ENCODE measurements around the gene CEP41.

The CEP41 gene, protein sequence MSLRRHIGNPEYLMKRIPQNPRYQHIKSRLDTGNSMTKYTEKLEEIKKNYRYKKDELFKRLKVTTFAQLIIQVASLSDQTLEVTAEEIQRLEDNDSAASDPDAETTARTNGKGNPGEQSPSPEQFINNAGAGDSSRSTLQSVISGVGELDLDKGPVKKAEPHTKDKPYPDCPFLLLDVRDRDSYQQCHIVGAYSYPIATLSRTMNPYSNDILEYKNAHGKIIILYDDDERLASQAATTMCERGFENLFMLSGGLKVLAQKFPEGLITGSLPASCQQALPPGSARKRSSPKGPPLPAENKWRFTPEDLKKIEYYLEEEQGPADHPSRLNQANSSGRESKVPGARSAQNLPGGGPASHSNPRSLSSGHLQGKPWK

DNA sequence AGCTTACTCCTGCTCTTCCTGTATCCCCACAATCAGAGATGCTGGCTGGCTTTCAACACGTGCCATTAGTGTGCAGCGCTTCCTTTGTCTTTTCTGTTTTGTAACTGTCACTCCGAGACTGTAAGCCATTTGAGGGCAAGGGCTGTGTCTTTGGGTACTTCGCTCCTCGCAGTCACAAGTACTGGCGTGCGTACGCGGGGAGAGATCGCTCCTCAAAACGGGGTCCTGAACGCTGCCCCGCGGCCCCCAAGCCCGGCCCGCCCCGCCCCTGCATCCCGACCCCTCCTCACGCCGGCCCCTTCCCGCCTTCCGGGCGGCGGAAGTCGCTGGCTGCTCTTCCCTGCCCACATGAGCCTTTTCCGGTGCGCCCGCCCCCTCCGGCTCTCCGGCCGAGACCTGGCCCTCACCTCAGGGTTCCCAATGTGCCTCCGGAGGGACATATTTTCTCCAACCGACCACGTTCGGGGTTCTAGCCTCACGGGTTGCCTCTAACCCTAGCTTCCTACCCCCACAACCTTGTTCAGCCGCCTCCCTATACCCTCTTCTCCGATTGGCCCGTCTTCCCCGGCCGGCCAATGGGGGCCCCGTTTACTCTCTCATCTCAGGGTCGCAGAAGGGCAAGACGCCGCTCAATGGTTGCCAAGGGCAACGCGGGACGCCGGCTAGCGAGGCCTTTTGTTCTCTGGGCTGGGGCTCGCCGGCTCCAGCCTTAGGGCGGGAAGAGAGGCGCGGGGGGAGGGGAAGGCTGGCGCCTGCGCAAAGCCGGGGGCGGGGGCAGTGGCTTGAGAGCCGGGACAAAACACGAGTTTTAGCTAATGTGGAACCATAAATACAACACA, at the start of gene CEP41:
CEP41 (minus strand) TSS at position 490 of the 839 bp plus-strand sequence; CDS start at position 440, 50 bp downstream.
- DNase-seq, result peak; percentile 96 to 97

DNA sequence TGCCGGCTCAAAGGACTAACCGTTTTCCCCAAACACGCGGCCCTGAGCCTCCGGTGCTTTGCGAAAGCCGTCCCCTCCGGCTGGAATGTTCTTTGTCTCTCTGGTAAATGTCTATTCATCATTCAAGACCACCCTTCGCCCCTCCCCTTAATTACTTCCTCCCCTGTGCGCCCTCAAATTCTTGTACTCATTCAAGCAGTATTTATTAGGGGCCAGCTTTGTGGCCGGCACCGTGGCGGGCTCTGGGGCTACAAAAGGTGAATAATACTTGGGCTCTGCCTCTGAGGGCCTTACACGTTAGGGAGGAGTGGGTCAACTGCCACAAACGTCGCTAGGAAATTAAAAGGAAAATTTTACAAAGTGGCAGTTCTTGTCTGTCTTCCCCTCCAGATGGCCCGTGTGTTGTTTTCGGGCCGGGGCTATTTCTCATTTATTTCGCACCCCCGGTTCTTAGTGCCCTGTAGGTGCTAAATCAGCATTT, 49.5 kb upstream of the CEP41 start:
- DNase-seq, result no peak

DNA sequence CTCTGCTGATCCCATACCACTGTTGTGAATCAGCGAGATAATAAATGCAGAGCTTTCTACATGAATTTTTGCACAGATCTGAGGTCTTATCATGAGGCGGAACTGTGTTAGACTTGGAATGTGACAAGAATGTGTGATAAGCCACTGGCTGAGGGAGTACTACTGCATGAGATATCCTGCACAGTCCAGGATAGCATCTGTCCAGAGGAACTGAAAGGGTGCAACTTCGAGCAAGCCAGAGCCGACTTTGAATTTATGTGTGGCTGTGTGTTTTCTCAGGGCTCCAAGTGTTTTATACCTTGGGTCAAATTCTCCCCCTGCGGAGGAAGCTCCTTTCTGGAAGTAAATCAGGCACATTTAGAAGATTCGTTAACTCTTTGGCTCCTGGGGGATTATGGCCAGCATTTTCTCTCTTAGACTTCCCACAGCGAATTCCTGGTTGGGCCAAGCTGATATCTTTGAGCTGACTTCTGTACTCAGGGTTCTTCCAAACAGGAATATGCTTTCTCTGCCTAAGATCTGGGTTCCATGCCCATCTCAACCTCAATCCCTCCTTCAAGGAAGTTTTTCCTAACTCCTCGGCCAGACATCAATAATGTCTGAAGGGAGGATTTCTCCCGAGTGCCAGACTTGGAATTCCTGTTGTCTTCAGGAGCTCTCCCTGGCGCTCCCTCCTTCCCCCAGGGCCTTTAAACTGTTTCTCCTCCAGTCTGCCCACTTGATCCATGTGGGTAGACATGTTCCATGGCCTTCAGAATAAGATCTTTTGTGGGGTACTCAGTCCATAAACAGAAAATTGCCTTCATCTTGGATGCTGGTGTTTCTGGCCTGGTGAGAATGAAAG, 48.5 kb upstream of the CEP41 start:
- DNase-seq, result no peak

DNA sequence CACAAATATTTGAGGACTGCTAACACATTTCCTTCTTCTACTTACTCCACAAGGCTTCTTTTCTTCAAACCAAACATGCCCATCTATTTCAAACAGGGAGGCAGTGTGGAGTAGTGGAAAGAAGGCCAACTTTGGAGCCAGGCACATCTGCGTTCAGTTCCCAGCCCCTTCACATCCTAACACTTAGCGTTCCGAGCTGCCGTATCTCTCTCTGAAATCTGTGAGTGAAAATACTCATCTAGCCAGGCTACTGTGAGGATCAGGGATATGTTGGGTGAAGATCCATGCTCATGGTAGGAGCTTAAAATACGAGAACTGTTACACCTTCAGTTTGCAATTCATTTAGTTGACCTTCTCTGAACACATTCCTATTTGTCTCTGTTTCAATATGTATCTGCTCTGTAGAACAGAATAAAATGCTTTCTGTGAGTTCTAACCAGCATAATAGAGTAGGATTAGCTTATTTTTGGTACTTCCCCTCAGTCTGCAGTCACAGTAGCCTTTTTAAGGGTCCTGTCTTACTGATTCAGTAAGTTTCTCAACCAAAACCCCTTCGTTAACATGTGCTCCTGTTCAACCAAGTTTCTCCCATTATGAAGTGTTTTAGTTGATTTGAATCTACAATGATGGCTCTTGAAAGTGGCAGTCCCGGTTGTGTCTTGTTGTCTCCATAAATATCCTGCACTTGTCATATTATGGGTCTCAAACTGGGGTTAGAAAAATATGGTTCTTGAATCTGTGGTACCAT, 47.8 kb upstream of the CEP41 start:
- no peak for DNase-seq

DNA sequence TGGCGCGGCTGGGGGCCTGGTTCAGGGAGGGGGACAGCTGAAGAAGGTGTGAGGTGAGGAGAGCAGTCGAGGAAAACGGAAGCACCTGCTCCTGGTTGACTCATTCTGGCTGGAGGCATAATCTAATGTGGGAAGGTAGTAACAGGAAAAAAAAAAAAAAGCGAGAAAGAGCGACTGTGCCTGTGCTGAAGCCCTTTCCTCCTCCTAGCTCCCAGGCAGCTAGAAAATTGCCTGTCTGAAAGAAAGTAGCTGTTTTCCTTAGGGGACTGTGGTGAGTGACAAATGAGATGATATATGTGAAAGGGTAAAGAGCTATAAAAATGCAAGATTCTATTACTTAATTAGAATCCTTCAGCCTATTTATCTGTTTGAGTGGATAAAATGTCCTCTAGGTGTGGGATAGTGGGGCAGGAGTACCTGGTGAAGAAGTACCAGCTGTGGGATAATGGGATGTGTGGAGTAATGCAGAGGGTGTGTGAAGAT, 46.2 kb upstream of the CEP41 start:
- DNase-seq, result peak in 1 of 2 experiments; percentile 12

DNA sequence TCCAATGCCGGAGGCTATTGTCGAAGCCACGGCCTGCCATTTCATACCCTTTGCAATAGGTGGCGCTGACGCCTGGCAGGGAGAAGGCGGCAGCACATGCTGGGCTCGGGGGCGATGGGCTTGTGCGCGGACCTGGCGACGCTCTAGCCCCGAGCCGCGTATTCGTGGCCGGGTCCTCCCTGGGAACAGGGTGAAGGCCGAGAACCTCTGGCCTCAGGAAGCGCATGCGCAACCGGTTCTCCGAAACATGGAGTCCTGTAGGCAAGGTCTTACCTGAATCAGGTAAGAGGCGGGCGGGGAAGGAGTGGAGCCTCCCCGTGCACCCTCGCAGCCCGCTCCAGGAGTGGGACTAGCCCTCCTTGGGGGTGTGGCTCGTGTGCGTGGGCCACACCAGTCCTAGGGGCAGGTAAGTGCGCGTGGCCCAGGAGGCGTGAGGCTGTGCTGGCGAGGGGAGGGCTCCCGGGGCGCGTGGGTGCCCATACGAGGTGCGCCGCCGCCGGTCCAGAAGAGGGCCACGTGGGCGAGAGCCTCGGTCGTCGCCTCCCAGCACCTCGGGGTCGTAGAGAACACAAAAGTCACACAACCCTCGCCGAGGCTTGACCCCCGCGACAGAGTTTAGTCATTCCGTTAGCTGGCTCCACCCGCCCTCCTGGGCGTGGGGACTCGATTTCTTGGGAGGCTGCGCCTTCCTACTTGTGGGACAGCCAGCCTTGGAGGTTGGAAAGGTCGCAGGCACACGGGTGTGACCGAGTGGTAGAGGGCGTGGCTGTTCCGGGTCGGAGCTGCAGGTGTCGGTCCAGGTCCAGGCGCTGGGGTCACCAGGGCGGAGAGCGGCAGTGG, 45.5 kb upstream of the CEP41 start:
- peak; percentile 95 to 96 for DNase-seq

DNA sequence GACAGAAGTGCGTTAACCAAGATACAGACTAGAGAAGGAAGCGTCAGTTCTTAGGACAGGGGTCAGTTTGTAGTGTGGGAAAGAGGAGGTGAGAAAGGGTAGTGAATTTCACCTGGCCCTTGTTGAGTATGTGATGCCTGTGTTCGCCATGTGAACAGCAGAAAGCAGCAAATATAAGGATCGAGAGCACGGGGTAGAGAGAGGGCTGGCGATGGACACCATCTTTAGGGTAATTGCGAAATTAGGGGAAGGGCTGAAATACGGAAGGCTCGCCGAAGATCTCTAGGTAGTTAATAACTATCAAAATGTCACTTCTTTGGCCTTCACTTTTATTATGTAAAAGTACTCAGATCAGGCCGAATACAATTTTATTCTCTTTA, 44.9 kb upstream of the CEP41 start:
- DNase-seq, result no peak

DNA sequence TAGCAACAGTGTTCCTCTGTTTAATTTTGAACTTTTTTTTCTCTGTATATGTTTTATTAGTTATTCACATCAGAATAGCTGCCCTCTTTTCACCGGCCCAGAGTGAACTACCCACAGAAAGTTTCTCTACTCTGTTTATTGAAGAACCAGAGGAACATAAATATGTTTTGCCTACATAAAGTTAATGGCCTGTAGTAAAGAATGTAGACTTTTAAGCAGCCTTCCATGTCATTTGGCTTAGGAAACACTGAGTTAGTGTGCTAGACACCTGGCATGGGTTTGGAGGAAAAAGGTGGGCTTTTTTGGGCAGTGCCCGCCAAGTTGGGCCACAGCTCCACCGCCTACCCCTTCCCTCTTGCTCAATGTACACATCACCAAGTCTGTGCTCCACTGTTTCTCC, 42.2 kb upstream of the CEP41 start:
- DNase-seq, result no peak

DNA sequence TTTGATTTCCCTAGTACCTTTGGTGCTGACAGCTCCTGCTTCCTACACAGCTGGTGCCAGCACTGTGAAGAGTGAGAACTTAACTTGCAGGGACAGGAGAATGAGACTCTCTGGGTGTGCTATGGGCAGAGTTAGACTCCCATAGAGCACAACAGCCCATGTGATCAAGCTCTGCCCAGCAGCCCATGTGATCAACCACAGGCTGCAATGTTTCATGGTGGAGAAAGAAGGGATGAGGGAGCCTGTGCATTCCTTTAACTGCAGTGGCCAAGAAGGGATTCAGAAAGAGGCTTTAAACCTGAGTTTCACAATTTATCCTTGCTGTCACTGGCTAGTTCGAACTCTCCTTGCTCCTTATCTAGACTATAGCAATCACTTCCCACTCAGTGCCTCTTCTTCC, 41.1 kb upstream of the CEP41 start:
- no peak for DNase-seq

DNA sequence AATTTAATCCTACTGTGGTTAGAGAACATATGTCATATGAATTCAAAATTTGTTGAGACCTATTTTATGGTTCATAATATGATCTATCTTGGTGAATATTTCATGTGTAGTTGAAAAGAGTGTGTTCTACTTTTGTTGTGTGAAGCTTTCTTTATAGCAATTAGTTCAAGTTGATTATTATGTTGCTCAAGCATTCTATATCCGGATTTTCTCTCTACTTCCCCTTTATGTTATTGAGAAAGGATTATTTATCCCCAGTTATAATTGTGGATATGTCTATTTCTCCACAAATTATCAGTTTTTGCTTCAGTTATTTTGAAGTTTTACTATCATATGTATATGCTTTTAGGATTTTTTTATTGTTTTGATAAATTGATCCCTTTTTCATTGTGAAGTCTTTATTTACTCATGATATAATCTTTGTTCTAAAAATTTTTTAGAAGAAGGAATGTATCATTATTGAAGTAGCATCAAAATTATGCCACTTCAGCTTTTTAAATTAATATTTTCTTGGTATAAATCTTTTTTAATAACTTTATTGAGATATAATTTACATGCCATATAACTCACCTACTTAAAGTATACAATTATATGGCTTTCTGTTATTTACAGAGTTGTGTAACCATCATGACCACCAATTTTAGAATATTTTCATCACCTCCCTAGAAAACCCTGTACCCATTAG, 39.0 kb upstream of the CEP41 start:
- no peak for DNase-seq

DNA sequence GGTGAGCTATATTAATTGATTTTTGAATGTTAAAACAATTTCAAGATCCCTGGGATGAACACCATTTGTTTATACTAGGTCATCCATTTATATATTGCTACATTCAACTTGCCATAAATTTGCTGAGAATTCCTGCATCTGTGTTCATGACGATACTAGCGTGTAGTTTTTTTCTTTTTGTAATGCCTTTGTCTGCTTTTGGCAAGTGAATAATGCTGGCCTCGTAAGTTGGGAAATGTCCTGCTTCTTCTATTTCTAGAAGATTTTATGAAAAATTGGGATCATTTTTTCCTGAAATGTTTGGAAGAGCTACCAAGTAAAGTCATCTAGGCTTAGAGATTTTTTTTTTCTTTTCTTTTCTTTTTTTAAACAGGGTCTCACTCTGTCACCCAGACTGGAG, 38.2 kb upstream of the CEP41 start:
- DNase-seq, result no peak

DNA sequence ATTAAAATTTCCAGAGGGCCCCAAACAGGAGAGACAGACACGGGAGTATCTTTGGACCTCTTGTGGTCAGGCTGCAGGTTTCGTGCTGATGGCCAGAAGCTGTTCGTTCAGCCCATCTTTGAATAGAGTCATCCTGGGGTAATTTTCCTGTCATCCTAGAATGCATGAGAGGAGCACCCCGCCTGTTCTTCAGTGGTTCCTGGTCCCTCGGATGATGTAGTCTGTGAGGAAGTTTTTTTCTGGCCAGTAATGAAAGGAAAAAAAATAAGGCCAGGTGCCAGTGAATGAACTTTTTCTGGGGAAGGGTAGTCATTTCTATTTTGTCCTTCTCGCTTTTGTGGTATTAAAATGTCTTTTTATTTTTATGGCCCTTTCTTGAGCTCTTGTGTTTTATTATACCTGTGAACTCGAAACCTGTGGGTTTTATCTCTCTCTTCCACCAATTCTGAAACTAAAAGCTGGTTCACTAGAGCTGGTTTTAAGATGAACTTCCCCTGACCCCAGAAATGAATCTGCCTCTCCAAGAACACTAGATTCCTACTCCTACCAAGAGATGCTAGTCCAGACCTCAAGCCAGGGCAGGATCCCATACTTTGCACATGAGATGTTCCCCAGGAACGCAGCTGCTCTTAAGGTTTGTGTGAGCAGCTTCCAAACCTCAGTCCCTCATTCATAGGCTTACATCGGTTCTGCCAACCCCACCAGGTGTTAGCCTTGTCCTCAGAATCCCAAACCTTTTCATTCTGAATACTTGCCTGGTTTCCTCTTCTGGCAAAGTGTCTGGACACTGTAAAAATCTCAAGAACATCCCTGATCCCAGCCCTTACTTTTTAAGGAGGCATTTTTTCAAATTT, 35.7 kb upstream of the CEP41 start:
- no peak for DNase-seq

DNA sequence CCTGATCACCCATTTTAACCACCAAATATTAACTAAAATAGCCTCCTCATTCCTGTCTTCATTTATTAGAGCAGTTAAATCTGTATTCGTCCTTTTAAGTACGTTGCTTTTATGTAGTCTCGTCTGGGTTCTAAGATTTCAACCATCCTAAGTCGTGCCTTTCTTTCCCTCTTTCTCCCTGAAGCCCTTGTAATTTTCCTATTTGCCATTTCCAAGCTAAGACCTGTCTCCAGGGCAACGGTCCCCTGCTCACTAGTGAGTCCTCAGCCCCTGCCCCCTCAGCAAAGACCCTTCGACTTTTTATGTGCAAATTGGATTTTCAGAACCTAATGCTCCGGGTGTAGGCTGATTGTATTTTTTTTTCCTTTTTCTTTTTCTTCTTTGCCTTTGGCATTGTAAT, 35.0 kb upstream of the CEP41 start:
- no peak for DNase-seq

DNA sequence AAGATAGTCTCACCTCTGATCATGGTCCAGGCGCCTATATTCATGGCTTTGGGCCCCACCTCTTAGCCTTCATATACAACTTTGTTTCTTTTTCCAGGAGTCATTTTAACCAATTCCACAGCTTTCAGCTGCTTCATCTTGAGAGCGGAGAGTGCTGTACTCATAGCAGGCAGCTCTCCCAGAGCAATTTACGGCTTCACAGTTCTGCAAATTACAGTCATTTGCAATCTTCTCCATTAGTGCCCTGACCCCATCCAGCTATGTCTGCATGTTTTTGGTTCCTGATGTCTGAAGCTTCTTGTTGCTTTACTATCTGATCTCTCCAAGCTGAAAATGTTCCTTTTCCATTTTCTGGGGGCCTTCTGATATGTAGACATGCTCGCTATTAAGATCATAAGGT, 33.1 kb upstream of the CEP41 start:
- no peak for DNase-seq

DNA sequence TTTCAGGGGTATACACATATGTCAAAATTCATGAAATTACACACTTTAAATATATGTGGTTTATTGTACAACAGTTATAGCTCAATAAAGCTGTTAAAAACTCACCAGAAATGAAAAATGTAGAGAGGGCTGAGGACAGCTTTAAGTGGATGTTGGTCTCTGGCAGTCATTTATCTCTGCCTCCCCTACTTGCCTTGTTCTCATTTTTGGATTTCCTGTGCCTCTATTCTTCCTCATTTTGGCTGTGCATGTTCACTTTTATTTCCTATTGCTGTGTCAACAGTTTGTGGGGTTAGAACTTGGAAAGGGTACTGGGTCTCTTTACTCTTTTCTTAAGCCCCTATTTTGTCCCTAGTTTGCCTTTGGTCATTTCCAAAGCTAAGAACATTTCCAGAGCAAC, 32.5 kb upstream of the CEP41 start:
- no peak for DNase-seq

DNA sequence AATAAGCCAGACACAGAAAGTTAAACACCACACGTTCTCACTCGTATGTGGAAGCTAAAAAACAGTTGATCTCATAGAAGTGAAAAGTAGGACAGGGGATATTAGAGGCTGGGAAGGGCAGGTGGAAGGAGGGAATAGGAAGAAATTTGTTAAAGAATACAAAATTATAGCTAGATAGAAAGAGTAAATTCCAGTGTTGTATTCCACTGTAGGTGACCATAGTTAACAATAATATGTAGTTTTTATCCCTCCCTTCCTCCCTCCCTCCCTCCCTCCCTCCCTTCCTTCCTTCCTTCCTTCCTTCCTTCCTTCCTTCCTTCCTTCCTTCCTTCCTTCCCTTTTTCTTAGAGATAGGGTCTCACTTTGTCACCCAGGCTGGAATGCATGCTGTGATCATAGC, 31.2 kb upstream of the CEP41 start:
- no peak for DNase-seq

DNA sequence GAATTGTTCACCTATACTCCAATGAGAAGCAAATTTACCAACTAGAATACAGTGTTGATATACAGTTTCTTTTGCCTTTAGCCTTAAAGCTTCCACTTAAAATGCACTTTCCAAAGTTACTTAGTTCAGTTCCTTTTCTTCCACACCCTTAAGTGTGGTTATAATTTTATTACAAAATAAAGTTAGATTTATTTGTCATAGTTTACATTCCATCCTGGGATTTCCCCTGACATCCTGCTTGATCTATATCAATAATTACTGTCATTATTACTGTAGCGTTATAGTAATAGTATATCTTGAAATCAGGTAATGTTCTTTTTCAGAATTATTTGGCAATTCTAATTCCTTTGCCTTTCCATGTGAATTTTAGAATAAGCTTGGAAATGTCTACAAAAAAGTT, 27.8 kb upstream of the CEP41 start:
- no peak for DNase-seq

DNA sequence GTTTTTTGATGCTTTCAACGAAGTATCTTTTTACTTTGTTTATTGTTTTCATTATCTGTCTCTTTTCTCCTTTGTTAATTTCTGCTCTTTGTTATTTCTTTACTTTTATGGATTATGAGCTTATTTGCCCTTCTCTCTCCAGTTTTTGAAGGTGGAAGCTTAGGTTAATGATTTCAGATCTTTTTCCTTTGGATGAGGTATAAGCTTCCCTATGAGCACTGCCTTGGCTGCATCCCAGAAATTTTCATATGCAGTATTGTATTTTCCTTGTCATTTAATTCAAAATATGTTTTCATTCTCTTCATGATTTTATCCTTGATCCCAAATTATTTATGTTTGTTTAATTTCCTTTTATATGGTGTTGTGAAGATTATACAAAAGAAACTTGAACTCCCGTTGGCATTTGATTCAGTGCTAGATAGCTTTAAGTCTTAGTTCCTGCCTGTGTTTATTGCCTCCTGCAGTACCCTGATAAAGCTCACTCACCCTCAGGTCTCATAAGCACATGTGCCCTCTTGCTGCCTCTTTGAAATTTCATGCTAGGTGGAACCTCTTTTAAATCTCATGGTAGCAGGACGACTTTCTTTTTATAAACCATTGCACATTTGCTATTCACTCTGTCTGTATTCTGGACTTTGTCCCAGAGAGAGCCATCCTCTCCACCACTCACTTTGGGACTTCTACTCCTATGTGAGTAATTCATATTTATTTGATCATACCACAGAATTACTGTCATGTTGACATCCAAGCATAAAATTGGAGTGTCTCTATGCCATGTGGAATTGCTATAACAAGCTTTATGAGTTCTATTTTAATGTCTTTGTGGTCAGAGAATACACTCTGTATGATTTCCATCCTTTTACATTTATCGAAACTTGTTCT, 23.0 kb upstream of the CEP41 start:
- DNase-seq, result no peak

DNA sequence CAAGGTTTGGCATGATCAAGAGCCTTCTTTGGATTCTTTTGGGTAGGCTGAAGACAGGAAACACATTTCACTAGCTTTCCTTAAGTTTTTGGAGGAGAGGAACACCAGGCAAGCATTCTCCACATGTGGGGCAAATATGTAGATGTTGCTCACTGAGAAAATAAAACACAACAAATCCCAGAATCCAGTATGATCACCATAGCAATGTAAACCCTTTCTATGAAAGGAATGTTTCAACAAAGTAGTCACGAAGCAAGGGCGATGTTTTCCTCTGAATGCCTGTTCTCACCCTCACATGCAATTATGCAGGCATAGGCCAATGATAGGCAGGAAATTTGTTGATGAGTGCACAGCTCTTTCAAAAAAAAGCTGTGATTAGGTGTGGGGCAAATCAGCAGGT, 20.5 kb upstream of the CEP41 start:
- DNase-seq, result no peak
